Measurements from ENCODE around the gene UFM1.
A peak's percentile ranks its signal among the peaks of the same experiment; 100 is the strongest.

UFM1 gene

GRCh38 chr13:38321654-38322053 lies 28.0 kb upstream of the UFM1 start:
- DNase-seq, result peak; percentile 28
- Histone ChIP-seq H3K4me1 (ENCODE audit: low read length) (no peaks in the 10 kb centered on the region), H2AFZ (ENCODE audit: low read length) (peak overlapping the region; percentile 58; the same call in 1 of the 2 replicates), H3K79me2 (ENCODE audit: low read length) (no peaks in the 10 kb centered on the region), H3K9me3 (replicated peaks; ENCODE audit: insufficient read depth, low read length) (no peaks in the 10 kb centered on the region), H3K27me3 (replicated peaks; ENCODE audit: insufficient read depth, low read length) (no peaks in the 10 kb centered on the region), H3K36me3 (replicated peaks; ENCODE audit: insufficient read depth, low read length) (no peaks in the 10 kb centered on the region), H3K27ac (ENCODE audit: low read length) (peak overlapping the region; percentile 52; the same call in 1 of the 2 replicates), H3F3A (ENCODE audit: insufficient read depth, low read length) (0 out of 2 replicates have a peak, but pooled peaks cover 4% of the 10 kb centered on the region), H3K9ac (ENCODE audit: low read length) (peak overlapping the region; percentile 28; the same call in 1 of the 2 replicates), H3K4me2 (ENCODE audit: low read depth, low read length) (peak overlapping the region; percentile 52), H3K9me2 (replicated peaks; ENCODE audit: insufficient read depth, low read length) (no peaks in the 10 kb centered on the region), H3K4me3 (ENCODE audit: low read length) (peak overlapping the region; percentile 29; the same call in 1 of the 2 replicates), H4K20me1 (ENCODE audit: insufficient read depth, low read length) (no peaks in the 10 kb centered on the region)
- no peak for TF ChIP-seq EZH2phosphoT487 (IDR thresholded peaks at IDR 0.05; ENCODE audit: low read length)
- no peak for TF ChIP-seq EZH2 (optimal IDR thresholded peaks at IDR 0.05; ENCODE audit: low read depth, low read length)
- TF ChIP-seq, protein P1, sequence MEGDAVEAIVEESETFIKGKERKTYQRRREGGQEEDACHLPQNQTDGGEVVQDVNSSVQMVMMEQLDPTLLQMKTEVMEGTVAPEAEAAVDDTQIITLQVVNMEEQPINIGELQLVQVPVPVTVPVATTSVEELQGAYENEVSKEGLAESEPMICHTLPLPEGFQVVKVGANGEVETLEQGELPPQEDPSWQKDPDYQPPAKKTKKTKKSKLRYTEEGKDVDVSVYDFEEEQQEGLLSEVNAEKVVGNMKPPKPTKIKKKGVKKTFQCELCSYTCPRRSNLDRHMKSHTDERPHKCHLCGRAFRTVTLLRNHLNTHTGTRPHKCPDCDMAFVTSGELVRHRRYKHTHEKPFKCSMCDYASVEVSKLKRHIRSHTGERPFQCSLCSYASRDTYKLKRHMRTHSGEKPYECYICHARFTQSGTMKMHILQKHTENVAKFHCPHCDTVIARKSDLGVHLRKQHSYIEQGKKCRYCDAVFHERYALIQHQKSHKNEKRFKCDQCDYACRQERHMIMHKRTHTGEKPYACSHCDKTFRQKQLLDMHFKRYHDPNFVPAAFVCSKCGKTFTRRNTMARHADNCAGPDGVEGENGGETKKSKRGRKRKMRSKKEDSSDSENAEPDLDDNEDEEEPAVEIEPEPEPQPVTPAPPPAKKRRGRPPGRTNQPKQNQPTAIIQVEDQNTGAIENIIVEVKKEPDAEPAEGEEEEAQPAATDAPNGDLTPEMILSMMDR (IDR thresholded peaks at IDR 0.05; ENCODE audit: low read length), result no peak

DNA sequence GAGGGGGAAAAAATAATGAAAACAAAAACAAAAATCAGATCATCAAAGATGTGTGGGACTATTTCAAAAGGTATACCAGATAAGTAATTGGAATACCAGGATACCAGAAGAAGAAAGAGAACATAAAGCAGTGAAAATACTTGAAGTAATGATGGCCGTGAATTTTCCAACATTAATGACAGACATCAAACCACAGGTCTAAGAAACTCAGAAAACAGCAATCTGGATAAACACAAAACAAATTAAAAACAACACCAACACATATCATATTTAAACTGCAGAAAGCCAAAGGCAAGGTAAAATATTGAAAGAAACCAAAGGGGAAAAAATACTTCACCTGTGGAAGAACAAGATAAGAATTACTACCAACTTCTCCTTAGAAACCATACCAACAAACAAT lies 24.2 kb upstream of the UFM1 start:
- Histone ChIP-seq H4K20me1 (ENCODE audit: insufficient read depth, low read length) (no peaks in the 10 kb centered on the region), H3K9me3 (replicated peaks; ENCODE audit: insufficient read depth, low read length) (no peaks in the 10 kb centered on the region), H3K9me2 (replicated peaks; ENCODE audit: insufficient read depth, low read length) (no peaks in the 10 kb centered on the region), H3K4me1 (ENCODE audit: low read length) (no peaks in the 10 kb centered on the region), H3K79me2 (ENCODE audit: low read length) (no peaks in the 10 kb centered on the region), H3K27ac (ENCODE audit: low read length) (no peak overlapping the region), H3F3A (ENCODE audit: insufficient read depth, low read length) (0 out of 2 replicates have a peak, but pooled peaks cover 4% of the 10 kb centered on the region), H2AFZ (ENCODE audit: low read length) (no peak overlapping the region), H3K27me3 (replicated peaks; ENCODE audit: insufficient read depth, low read length) (no peaks in the 10 kb centered on the region), H3K36me3 (replicated peaks; ENCODE audit: insufficient read depth, low read length) (no peaks in the 10 kb centered on the region), H3K4me3 (ENCODE audit: low read length) (no peak overlapping the region), H3K9ac (ENCODE audit: low read length) (no peak overlapping the region), H3K4me2 (ENCODE audit: low read depth, low read length) (no peak overlapping the region)
- DNase-seq, result no peak
- TF ChIP-seq, protein P1 (IDR thresholded peaks at IDR 0.05; ENCODE audit: low read length), result no peak
- no peak for TF ChIP-seq EZH2 (optimal IDR thresholded peaks at IDR 0.05; ENCODE audit: low read depth, low read length)
- TF ChIP-seq EZH2phosphoT487 (IDR thresholded peaks at IDR 0.05; ENCODE audit: low read length), result no peak

GRCh38 chr13:38328699-38329098 lies 21.0 kb upstream of the UFM1 start:
- Histone ChIP-seq H3F3A (ENCODE audit: insufficient read depth, low read length) (no peaks in the 10 kb centered on the region), H3K79me2 (ENCODE audit: low read length) (no peaks in the 10 kb centered on the region), H3K27me3 (replicated peaks; ENCODE audit: insufficient read depth, low read length) (no peaks in the 10 kb centered on the region), H3K9me3 (replicated peaks; ENCODE audit: insufficient read depth, low read length) (no peaks in the 10 kb centered on the region), H2AFZ (ENCODE audit: low read length) (no peak overlapping the region), H3K9me2 (replicated peaks; ENCODE audit: insufficient read depth, low read length) (no peaks in the 10 kb centered on the region), H3K36me3 (replicated peaks; ENCODE audit: insufficient read depth, low read length) (no peaks in the 10 kb centered on the region), H3K4me1 (ENCODE audit: low read length) (no peaks in the 10 kb centered on the region), H3K4me3 (ENCODE audit: low read length) (no peak overlapping the region), H3K9ac (ENCODE audit: low read length) (no peak overlapping the region), H3K4me2 (ENCODE audit: low read depth, low read length) (no peak overlapping the region), H4K20me1 (ENCODE audit: insufficient read depth, low read length) (no peaks in the 10 kb centered on the region), H3K27ac (ENCODE audit: low read length) (no peak overlapping the region)
- peak; percentile 43 for DNase-seq
- TF ChIP-seq EZH2phosphoT487 (IDR thresholded peaks at IDR 0.05; ENCODE audit: low read length) (no peak), EZH2 (optimal IDR thresholded peaks at IDR 0.05; ENCODE audit: low read depth, low read length) (no peak)
- TF ChIP-seq, protein P1 (IDR thresholded peaks at IDR 0.05; ENCODE audit: low read length), result no peak
